ENCODE results near the gene CIAO1. TPM values are rescaled to one million over a fixed set of nuclear protein-coding genes. Genes with fewer than 3 reads are reported as not detected.

The CIAO1 gene
- total and polyA plus RNA-seq, 2 of the 13 experiments (the other 11 are each of a cell fraction or from before 2014, with no cell fraction given), result 99.3 to 120 TPM

DNA sequence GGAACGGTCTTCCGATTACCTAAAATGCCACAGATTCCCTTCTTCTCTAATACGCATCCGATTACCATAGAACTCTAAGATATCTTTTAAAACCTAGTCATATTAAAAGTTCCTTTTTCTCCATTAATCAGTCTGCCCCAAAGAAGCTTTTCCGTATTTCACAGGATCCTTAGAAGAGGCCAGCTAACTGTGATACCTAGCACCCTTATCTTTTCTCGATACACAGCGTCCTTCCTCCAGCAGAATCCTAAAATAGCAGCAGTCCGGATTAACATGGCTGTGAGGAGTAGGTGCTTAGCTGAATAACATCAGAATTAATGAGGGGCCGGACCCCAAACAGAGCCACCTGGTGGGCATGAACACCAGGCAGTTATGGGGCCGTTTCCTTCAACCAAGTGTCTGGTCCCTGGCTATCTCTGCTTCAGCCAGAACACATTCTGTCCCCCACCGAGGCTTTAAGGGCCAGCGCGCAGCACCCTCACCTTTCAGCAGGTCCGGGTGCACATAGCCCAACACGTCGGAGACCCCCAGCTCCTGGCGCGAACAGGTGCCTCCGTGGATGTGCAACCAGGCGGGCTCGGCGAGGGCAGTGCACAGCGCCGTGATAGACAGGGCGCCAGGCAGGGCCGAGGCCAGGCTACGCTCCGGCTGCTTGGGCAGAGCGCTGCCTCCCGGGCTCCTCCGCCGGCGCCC lies 1.2 kb upstream of the CIAO1 start (continued):
- TF ChIP-seq, protein P1, sequence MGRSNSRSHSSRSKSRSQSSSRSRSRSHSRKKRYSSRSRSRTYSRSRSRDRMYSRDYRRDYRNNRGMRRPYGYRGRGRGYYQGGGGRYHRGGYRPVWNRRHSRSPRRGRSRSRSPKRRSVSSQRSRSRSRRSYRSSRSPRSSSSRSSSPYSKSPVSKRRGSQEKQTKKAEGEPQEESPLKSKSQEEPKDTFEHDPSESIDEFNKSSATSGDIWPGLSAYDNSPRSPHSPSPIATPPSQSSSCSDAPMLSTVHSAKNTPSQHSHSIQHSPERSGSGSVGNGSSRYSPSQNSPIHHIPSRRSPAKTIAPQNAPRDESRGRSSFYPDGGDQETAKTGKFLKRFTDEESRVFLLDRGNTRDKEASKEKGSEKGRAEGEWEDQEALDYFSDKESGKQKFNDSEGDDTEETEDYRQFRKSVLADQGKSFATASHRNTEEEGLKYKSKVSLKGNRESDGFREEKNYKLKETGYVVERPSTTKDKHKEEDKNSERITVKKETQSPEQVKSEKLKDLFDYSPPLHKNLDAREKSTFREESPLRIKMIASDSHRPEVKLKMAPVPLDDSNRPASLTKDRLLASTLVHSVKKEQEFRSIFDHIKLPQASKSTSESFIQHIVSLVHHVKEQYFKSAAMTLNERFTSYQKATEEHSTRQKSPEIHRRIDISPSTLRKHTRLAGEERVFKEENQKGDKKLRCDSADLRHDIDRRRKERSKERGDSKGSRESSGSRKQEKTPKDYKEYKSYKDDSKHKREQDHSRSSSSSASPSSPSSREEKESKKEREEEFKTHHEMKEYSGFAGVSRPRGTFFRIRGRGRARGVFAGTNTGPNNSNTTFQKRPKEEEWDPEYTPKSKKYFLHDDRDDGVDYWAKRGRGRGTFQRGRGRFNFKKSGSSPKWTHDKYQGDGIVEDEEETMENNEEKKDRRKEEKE (IDR thresholded peaks at IDR 0.05), result no peak
- no peak for TF ChIP-seq JARID2 (CRISPR knock-in tag; IDR thresholded peaks at IDR 0.05; ENCODE audit: insufficient replicate concordance)
- TF ChIP-seq, protein P2, sequence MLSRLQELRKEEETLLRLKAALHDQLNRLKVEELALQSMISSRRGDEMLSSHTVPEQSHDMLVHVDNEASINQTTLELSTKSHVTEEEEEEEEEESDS (CRISPR knock-in tag; IDR thresholded peaks at IDR 0.05; ENCODE audit: borderline replicate concordance), result no peak
- no peak for TF ChIP-seq ZNF34 (CRISPR knock-in tag; IDR thresholded peaks at IDR 0.05; ENCODE audit: borderline replicate concordance)
- no peak for TF ChIP-seq MIER2 (CRISPR knock-in tag; IDR thresholded peaks at IDR 0.05)
- no peak for TF ChIP-seq HNRNPL (IDR thresholded peaks at IDR 0.05; ENCODE audit: low read depth, low read length)
- TF ChIP-seq ZKSCAN8 (CRISPR knock-in tag; IDR thresholded peaks at IDR 0.05; ENCODE audit: borderline replicate concordance), result no peak
- TF ChIP-seq, protein P3, sequence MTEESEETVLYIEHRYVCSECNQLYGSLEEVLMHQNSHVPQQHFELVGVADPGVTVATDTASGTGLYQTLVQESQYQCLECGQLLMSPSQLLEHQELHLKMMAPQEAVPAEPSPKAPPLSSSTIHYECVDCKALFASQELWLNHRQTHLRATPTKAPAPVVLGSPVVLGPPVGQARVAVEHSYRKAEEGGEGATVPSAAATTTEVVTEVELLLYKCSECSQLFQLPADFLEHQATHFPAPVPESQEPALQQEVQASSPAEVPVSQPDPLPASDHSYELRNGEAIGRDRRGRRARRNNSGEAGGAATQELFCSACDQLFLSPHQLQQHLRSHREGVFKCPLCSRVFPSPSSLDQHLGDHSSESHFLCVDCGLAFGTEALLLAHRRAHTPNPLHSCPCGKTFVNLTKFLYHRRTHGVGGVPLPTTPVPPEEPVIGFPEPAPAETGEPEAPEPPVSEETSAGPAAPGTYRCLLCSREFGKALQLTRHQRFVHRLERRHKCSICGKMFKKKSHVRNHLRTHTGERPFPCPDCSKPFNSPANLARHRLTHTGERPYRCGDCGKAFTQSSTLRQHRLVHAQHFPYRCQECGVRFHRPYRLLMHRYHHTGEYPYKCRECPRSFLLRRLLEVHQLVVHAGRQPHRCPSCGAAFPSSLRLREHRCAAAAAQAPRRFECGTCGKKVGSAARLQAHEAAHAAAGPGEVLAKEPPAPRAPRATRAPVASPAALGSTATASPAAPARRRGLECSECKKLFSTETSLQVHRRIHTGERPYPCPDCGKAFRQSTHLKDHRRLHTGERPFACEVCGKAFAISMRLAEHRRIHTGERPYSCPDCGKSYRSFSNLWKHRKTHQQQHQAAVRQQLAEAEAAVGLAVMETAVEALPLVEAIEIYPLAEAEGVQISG (CRISPR knock-in tag; IDR thresholded peaks at IDR 0.05), result no peak
- TF ChIP-seq BORCS8-MEF2B (CRISPR knock-in tag; IDR thresholded peaks at IDR 0.05), result no peak; the same call in 1 of the 2 replicates
- TF ChIP-seq RARA (CRISPR knock-in tag; IDR thresholded peaks at IDR 0.05), result no peak
- no peak for TF ChIP-seq ZNF747 (CRISPR knock-in tag; IDR thresholded peaks at IDR 0.05; ENCODE audit: borderline replicate concordance)
- no peak for TF ChIP-seq ZNF572 (CRISPR knock-in tag; IDR thresholded peaks at IDR 0.05)
- no peak for TF ChIP-seq HMG20B (CRISPR knock-in tag; conservative IDR thresholded peaks at IDR 0.05)
- no peak for TF ChIP-seq SP5 (CRISPR knock-in tag; IDR thresholded peaks at IDR 0.05; ENCODE audit: borderline replicate concordance, low read depth)
- TF ChIP-seq ZNF558 (CRISPR knock-in tag; IDR thresholded peaks at IDR 0.05; ENCODE audit: borderline replicate concordance), result 0 out of 2 replicates have a peak, but pooled peaks have one; percentile 57
- peak; percentile 52; the same call in 1 of the 2 replicates for TF ChIP-seq ZBTB42 (CRISPR knock-in tag; IDR thresholded peaks at IDR 0.05)
- 0 out of 2 replicates have a peak, but pooled peaks have one; percentile 57 for TF ChIP-seq TARDBP (CRISPR knock-in tag; IDR thresholded peaks at IDR 0.05)
- 0 out of 2 replicates have a peak, but pooled peaks have one; percentile 19 for TF ChIP-seq MIER3 (CRISPR knock-in tag; IDR thresholded peaks at IDR 0.05; ENCODE audit: borderline replicate concordance)
- TF ChIP-seq, protein P4, sequence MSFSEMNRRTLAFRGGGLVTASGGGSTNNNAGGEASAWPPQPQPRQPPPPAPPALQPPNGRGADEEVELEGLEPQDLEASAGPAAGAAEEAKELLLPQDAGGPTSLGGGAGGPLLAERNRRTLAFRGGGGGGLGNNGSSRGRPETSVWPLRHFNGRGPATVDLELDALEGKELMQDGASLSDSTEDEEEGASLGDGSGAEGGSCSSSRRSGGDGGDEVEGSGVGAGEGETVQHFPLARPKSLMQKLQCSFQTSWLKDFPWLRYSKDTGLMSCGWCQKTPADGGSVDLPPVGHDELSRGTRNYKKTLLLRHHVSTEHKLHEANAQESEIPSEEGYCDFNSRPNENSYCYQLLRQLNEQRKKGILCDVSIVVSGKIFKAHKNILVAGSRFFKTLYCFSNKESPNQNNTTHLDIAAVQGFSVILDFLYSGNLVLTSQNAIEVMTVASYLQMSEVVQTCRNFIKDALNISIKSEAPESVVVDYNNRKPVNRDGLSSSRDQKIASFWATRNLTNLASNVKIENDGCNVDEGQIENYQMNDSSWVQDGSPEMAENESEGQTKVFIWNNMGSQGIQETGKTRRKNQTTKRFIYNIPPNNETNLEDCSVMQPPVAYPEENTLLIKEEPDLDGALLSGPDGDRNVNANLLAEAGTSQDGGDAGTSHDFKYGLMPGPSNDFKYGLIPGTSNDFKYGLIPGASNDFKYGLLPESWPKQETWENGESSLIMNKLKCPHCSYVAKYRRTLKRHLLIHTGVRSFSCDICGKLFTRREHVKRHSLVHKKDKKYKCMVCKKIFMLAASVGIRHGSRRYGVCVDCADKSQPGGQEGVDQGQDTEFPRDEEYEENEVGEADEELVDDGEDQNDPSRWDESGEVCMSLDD (CRISPR knock-in tag; IDR thresholded peaks at IDR 0.05; ENCODE audit: borderline replicate concordance), result no peak
- TF ChIP-seq RELA (CRISPR knock-in tag; IDR thresholded peaks at IDR 0.05), result no peak
- TF ChIP-seq ZNF761 (CRISPR knock-in tag; conservative IDR thresholded peaks at IDR 0.05), result no peak
- no peak for TF ChIP-seq ZNF205 (CRISPR knock-in tag; IDR thresholded peaks at IDR 0.05)
- no peak for TF ChIP-seq ZNF816 (CRISPR knock-in tag; IDR thresholded peaks at IDR 0.05; ENCODE audit: borderline replicate concordance)

Measured in HepG2 (cell line).